Skeletal muscle cell (primary cell): ENCODE data around the gene B3GNT9.
"Not testable (repeated sequence)": the region's sequence is repeated elsewhere in the genome, so short reads cannot be mapped to it uniquely, and the experiment has no call there.

ENCODE experiments used
- DNase-seq: peaks from one replicate; pipeline ENCODE4 v3.0.0-alpha.2; 2010; ENCODE audit warnings: low read depth
- H3K4me3 ChIP-seq: 2 replicates; pipeline ENCODE4 v1.5.1; 2011; ENCODE audit warnings: low read depth, mild to moderate bottlenecking, control low read depth, low read length, moderate library complexity

The B3GNT9 gene

GRCh38 chr16:67128887-67129286, 21.9 kb downstream of the B3GNT9 start:
- no peak overlapping the region for H3K4me3 ChIP-seq
- DNase-seq, result no peak

GRCh38 chr16:67128417-67128816, 22.4 kb downstream of the B3GNT9 start:
- no peak overlapping the region for H3K4me3 ChIP-seq
- no peak for DNase-seq

- H3K4me3 ChIP-seq, DNase-seq: not testable (repeated sequence)
Observed at GRCh38 chr16:67122799-67123198, 28.0 kb downstream of the B3GNT9 start.

GRCh38 chr16:67120025-67120424, 30.8 kb downstream of the B3GNT9 start:
- DNase-seq, result no peak
- no peak overlapping the region for H3K4me3 ChIP-seq

GRCh38 chr16:67117716-67118115, 33.1 kb downstream of the B3GNT9 start:
- H3K4me3 ChIP-seq, result no peak overlapping the region
- no peak for DNase-seq

GRCh38 chr16:67116388-67117311, 34.1 kb downstream of the B3GNT9 start:
- no peak for DNase-seq
- H3K4me3 ChIP-seq, result no peak overlapping the region

GRCh38 chr16:67115639-67116038, 35.2 kb downstream of the B3GNT9 start:
- peak; percentile 59 for DNase-seq
- no peak overlapping the region for H3K4me3 ChIP-seq

- no peak for DNase-seq
- H3K4me3 ChIP-seq, result no peak overlapping the region
Observed at GRCh38 chr16:67114793-67115192, 36.0 kb downstream of the B3GNT9 start.

- DNase-seq, result no peak
- H3K4me3 ChIP-seq, result no peak overlapping the region
Observed at GRCh38 chr16:67112591-67113399, 38.0 kb downstream of the B3GNT9 start.

- DNase-seq, result no peak
- H3K4me3 ChIP-seq, result no peak overlapping the region
Observed at GRCh38 chr16:67111951-67112444, 38.8 kb downstream of the B3GNT9 start.

- H3K4me3 ChIP-seq, result peak within 1 kb of the TSS; percentile 99
- DNase-seq, result peak; percentile 64
Observed at GRCh38 chr16:67109407-67110135, 41.2 kb downstream of the B3GNT9 start, which contains the start of gene PHAF1. Gene PHAF1, plus strand, starts transcription at chr16:67109941. Its CDS starts 235 bp downstream, at chr16:67110176.

GRCh38 chr16:67108931-67109406, 41.8 kb downstream of the B3GNT9 start:
- DNase-seq, result no peak
- peak overlapping the region; percentile 99 for H3K4me3 ChIP-seq

GRCh38 chr16:67108489-67108888, 42.3 kb downstream of the B3GNT9 start:
- no peak overlapping the region for H3K4me3 ChIP-seq
- no peak for DNase-seq

GRCh38 chr16:67105881-67106280, 44.9 kb downstream of the B3GNT9 start:
- no peak for DNase-seq
- H3K4me3 ChIP-seq, result no peak overlapping the region

- H3K4me3 ChIP-seq, result no peak overlapping the region
- DNase-seq, result no peak
Observed at GRCh38 chr16:67105246-67105645, 45.6 kb downstream of the B3GNT9 start.

GRCh38 chr16:67104845-67105244, 46.0 kb downstream of the B3GNT9 start:
- H3K4me3 ChIP-seq, result no peak overlapping the region
- DNase-seq, result no peak

- H3K4me3 ChIP-seq, result no peak overlapping the region
- no peak for DNase-seq
Observed at GRCh38 chr16:67104061-67104460, 46.7 kb downstream of the B3GNT9 start.

- H3K4me3 ChIP-seq, result no peak overlapping the region
- DNase-seq, result no peak
Observed at GRCh38 chr16:67101311-67102082, 49.3 kb downstream of the B3GNT9 start.
